WTC11 (cell line): ENCODE data around the gene LRRK2.

Experiments used
- AR ChIP-seq: fragments of 250-450 bp; sonication (Bioruptor Pico); IDR thresholded peaks from 2 replicates; pipeline ENCODE4 v1.9.0; 2021; ENCODE audit warnings: mild to moderate bottlenecking
- ATF3 ChIP-seq: sonication (generic); formaldehyde crosslinking; conservative IDR thresholded peaks from 2 replicates; pipeline ENCODE4 v1.8.1; 2022; ENCODE audit warnings: mild to moderate bottlenecking, missing genetic modification reagents
- CTCF ChIP-seq: fragments of 200-600 bp; IDR thresholded peaks from 2 replicates; pipeline ENCODE4 v1.8.0; 2022; ENCODE audit warnings: antibody characterized with exemption
- E2F1 ChIP-seq: sonication (generic); formaldehyde crosslinking; IDR thresholded peaks from 2 replicates; pipeline ENCODE4 v1.8.0; 2022; ENCODE audit warnings: mild to moderate bottlenecking, missing genetic modification reagents
- E2F5 ChIP-seq: sonication (generic); formaldehyde crosslinking; IDR thresholded peaks from 2 replicates; pipeline ENCODE4 v1.8.1; 2022; ENCODE audit warnings: mild to moderate bottlenecking, moderate library complexity, missing genetic modification reagents
- FOXP1 ChIP-seq: sonication (generic); formaldehyde crosslinking; IDR thresholded peaks from 2 replicates; pipeline ENCODE4 v1.8.0; 2022; ENCODE audit warnings: missing genetic modification reagents, mild to moderate bottlenecking, moderate library complexity, borderline replicate concordance
- MAX ChIP-seq: sonication (generic); formaldehyde crosslinking; IDR thresholded peaks from 2 replicates; pipeline ENCODE4 v1.8.0; 2022; ENCODE audit warnings: mild to moderate bottlenecking, missing genetic modification reagents
- NR3C1 ChIP-seq: sonication (generic); formaldehyde crosslinking; conservative IDR thresholded peaks from 2 replicates; pipeline ENCODE4 v1.8.1; 2023; ENCODE audit warnings: low read depth, mild to moderate bottlenecking, missing genetic modification reagents
- SMAD4 ChIP-seq: sonication (generic); formaldehyde crosslinking; IDR thresholded peaks from 2 replicates; pipeline ENCODE4 v1.8.0; 2022; ENCODE audit warnings: mild to moderate bottlenecking, missing genetic modification reagents
- SP1 ChIP-seq: sonication (generic); formaldehyde crosslinking; conservative IDR thresholded peaks from 2 replicates; pipeline ENCODE4 v1.8.1; 2022; ENCODE audit warnings: missing genetic modification reagents
- TEAD1 ChIP-seq: sonication (generic); formaldehyde crosslinking; IDR thresholded peaks from 2 replicates; pipeline ENCODE4 v1.8.0; 2022; ENCODE audit warnings: mild to moderate bottlenecking, missing genetic modification reagents
- USF2 ChIP-seq: sonication (generic); formaldehyde crosslinking; IDR thresholded peaks from 2 replicates; pipeline ENCODE4 v1.8.1; 2023; ENCODE audit warnings: mild to moderate bottlenecking, missing genetic modification reagents, moderate library complexity
- ZNF219 ChIP-seq: sonication (generic); formaldehyde crosslinking; IDR thresholded peaks from 2 replicates; pipeline ENCODE4 v1.8.0; 2023; ENCODE audit warnings: missing genetic modification reagents, mild to moderate bottlenecking, borderline replicate concordance

GRCh38 chr12:40203060-40203430 is 21.8 kb upstream of the LRRK2 start:
- TF ChIP-seq NR3C1 (CRISPR knock-in tag) (no peak), CTCF (no peak), E2F5 (no peak), USF2 (CRISPR knock-in tag) (no peak), MAX (no peak), TEAD1 (CRISPR knock-in tag) (no peak), SP1 (no peak), SMAD4 (CRISPR knock-in tag) (no peak), E2F1 (CRISPR knock-in tag) (no peak), AR (CRISPR knock-in tag) (no peak), FOXP1 (CRISPR knock-in tag) (no peak), ATF3 (no peak), ZNF219 (CRISPR knock-in tag) (no peak)
